SK-N-SH treated with all-trans-retinoic acid at 6 μM for 48 hours (cell line): ENCODE data around the gene OVOL3.

Experiments used
- ESRRG ChIP-seq: fragments of 250-450 bp; sonication (Bioruptor Pico); IDR thresholded peaks from 2 replicates; pipeline ENCODE4 v1.6.1; 2021; ENCODE audit warnings: mild to moderate bottlenecking
- OSR1 ChIP-seq: fragments of 250-450 bp; sonication (Bioruptor Pico); IDR thresholded peaks from 2 replicates; pipeline ENCODE4 v1.8.0; 2022; ENCODE audit warnings: moderate library complexity, mild to moderate bottlenecking, inconsistent platforms
- RARB ChIP-seq: fragments of 250-450 bp; sonication (Bioruptor Pico); IDR thresholded peaks from 2 replicates; pipeline ENCODE4 v1.8.0; 2021; ENCODE audit warnings: mild to moderate bottlenecking, moderate library complexity
- TCF4 ChIP-seq: fragments of 250-450 bp; sonication (Bioruptor Pico); IDR thresholded peaks from 2 replicates; pipeline ENCODE4 v1.8.0; 2021; ENCODE audit warnings: mild to moderate bottlenecking, moderate library complexity, borderline replicate concordance
- TOX ChIP-seq: fragments of 250-450 bp; sonication (Bioruptor Pico); IDR thresholded peaks from 2 replicates; pipeline ENCODE4 v1.8.0; 2021; ENCODE audit warnings: mild to moderate bottlenecking, moderate library complexity, borderline replicate concordance
- ZNF565 ChIP-seq: fragments of 450-650 bp; formaldehyde crosslinking; conservative IDR thresholded peaks from 2 replicates; pipeline ENCODE4 v1.5.0; 2020; ENCODE audit warnings: low read depth, mild to moderate bottlenecking, moderate library complexity
- ZNF70 ChIP-seq: fragments of 450-650 bp; formaldehyde crosslinking; IDR thresholded peaks from 2 replicates; pipeline ENCODE4 v1.5.0; 2020; ENCODE audit warnings: mild to moderate bottlenecking, moderate library complexity
- TF ChIP-seq, protein P1 (sequence below): fragments of 250-450 bp; sonication (Bioruptor Pico); IDR thresholded peaks from 2 replicates; pipeline ENCODE4 v1.8.0; 2021; ENCODE audit warnings: low read depth, mild to moderate bottlenecking, moderate library complexity, borderline replicate concordance

DNA sequence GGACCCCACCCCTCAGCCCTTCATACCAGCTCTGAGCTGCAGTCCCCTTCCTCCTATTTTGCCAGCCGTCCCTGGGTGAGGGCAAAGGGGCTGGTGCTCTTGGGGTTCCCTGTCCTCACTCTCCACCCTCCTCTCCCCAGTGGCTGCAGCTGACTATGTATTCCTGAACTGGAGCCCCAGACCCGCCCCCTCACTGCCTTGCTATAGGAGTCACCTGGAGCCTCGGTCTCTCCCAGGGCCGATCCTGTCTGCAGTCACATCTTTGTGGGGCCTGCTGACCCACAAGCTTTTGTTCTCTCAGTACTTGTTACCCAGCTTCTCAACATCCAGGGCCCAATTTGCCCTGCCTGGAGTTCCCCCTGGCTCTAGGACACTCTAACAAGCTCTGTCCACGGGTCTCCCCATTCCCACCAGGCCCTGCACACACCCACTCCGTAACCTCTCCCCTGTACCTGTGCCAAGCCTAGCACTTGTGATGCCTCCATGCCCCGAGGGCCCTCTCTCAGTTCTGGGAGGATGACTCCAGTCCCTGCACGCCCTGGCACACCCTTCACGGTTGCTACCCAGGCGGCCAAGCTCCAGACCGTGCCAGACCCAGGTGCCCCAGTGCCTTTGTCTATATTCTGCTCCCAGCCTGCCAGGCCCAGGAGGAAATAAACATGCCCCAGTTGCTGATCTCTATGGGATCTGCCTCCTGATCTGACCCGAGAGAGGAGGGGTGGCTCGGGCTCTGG, 38.9 kb downstream of the OVOL3 start:
- no peak for TF ChIP-seq TCF4
- TF ChIP-seq TOX (CRISPR knock-in tag): no peak
- TF ChIP-seq ZNF565 (CRISPR knock-in tag): no peak
- no peak for TF ChIP-seq OSR1
- TF ChIP-seq ZNF70: no peak
- TF ChIP-seq, protein P1, sequence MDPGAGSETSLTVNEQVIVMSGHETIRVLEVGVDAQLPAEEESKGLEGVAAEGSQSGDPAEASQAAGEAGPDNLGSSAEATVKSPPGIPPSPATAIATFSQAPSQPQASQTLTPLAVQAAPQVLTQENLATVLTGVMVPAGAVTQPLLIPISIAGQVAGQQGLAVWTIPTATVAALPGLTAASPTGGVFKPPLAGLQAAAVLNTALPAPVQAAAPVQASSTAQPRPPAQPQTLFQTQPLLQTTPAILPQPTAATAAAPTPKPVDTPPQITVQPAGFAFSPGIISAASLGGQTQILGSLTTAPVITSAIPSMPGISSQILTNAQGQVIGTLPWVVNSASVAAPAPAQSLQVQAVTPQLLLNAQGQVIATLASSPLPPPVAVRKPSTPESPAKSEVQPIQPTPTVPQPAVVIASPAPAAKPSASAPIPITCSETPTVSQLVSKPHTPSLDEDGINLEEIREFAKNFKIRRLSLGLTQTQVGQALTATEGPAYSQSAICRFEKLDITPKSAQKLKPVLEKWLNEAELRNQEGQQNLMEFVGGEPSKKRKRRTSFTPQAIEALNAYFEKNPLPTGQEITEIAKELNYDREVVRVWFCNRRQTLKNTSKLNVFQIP: no peak
- no peak for TF ChIP-seq ESRRG (CRISPR knock-in tag)
- TF ChIP-seq RARB (CRISPR knock-in tag): no peak
